ENCODE data around the gene TTC19.

DNA sequence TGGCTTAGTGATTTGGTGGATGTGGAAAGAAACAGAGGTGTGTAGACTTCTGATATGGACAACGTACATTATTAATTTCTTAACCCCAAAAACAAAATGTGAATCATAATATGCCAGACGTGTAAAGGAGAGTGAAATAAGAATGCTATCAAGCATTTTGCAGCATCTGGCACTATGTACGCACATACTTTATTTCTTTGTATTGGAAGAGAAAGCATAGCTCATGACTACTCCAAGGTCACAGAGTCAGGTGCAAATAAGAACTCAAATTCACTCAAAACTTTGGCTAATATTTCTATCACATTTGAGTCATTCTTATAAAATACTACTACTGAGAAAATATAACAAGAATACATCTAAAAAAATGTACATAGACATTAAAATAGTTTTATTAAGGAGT, 74.8 kb downstream of the TTC19 start:
- TF ChIP-seq, protein P1, sequence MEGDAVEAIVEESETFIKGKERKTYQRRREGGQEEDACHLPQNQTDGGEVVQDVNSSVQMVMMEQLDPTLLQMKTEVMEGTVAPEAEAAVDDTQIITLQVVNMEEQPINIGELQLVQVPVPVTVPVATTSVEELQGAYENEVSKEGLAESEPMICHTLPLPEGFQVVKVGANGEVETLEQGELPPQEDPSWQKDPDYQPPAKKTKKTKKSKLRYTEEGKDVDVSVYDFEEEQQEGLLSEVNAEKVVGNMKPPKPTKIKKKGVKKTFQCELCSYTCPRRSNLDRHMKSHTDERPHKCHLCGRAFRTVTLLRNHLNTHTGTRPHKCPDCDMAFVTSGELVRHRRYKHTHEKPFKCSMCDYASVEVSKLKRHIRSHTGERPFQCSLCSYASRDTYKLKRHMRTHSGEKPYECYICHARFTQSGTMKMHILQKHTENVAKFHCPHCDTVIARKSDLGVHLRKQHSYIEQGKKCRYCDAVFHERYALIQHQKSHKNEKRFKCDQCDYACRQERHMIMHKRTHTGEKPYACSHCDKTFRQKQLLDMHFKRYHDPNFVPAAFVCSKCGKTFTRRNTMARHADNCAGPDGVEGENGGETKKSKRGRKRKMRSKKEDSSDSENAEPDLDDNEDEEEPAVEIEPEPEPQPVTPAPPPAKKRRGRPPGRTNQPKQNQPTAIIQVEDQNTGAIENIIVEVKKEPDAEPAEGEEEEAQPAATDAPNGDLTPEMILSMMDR (optimal IDR thresholded peaks at IDR 0.05 in 1 of 3, IDR thresholded peaks at IDR 0.05 in 1 of 3, conservative IDR thresholded peaks at IDR 0.05 in 1 of 3; ENCODE audit: extremely low read depth in 1 of 3, insufficient read depth in 2 of 3, low read length in 3 of 3): no peak
- TF ChIP-seq EZH2 (IDR thresholded peaks at IDR 0.05; ENCODE audit: low read length): no peak
